Fibroblast of the aortic adventitia (primary cell): Measurements from ENCODE around the gene DNAJB5. TPM values are rescaled to one million over a fixed set of nuclear protein-coding genes. Genes with fewer than 3 reads are reported as not detected.
"Not testable (repeated sequence)": the region's sequence is repeated elsewhere in the genome, so short reads cannot be mapped to it uniquely, and the experiment has no call there.

ENCODE experiments used
- DNase-seq: peaks from one replicate; pipeline ENCODE4 v3.0.0-alpha.2; 2010; ENCODE audit warnings: low read depth
- H3K4me3 ChIP-seq: 2 replicates; pipeline ENCODE4 v1.5.1; 2011; ENCODE audit warnings: low read depth, mild to moderate bottlenecking, control low read depth, low read length, moderate library complexity
- CTCF ChIP-seq: IDR thresholded peaks from 2 replicates; pipeline ENCODE4 v1.5.1; 2011; ENCODE audit warnings: mild to moderate bottlenecking, low read length, control low read depth, inconsistent platforms; ENCODE audit not compliant: insufficient read depth
- total RNA-seq: library from RNA; depleted of rRNA; stranded (reverse); fragments of >200 nt; gene quantifications from 2 replicates; pipeline ENCODE4 v1.2.3, GENCODE V29; 2012; ENCODE audit warnings: low replicate concordance

The DNAJB5 gene
- total RNA-seq, 1 donor = 9.6 TPM

DNA sequence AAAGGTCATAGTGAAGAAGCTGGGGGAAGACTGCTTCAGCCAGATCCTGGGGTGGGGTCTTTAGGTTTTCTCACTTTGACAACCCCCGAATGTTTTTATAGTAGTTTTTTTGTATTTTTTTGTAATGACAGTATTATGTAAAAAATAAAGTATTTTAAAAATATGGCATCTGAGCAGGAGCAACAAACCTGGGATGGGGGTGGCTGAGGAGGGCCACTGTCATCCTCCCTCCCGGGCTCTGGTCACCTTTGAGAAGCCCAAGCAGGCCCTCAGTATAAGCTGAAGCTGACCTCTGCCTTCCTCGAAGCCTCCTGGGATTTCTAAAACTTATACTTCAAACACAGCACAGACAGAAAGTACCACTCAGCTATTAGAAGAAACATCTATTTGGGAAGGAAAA lies 8.7 kb downstream of the DNAJB5 start:
- no peak for DNase-seq
- TF ChIP-seq CTCF = no peak

DNA sequence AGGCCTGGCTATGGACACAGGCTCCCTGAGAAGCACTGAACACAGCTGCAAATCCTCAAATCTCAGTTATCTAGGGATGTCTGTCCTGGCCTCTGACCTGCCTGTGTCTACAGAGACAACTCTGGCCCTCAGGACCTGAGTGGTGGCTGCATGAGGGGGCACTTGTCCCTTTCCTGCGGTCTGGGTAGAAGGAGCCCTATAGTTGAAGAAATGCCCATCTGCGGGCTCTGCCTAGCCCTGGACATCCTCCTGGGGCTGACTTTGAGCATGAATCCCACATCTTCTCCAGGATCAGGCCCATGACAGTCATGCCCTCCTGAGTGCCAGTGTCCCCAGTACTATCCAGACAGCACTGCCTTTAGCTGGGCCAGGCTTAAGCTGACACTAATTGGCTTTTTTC lies 10.0 kb downstream of the DNAJB5 start:
- TF ChIP-seq CTCF = no peak
- DNase-seq = no peak
- no peak overlapping the region for H3K4me3 ChIP-seq

More for the DNA sequence above, 8.7 kb downstream of the DNAJB5 start:
- H3K4me3 ChIP-seq = no peak overlapping the region

DNA sequence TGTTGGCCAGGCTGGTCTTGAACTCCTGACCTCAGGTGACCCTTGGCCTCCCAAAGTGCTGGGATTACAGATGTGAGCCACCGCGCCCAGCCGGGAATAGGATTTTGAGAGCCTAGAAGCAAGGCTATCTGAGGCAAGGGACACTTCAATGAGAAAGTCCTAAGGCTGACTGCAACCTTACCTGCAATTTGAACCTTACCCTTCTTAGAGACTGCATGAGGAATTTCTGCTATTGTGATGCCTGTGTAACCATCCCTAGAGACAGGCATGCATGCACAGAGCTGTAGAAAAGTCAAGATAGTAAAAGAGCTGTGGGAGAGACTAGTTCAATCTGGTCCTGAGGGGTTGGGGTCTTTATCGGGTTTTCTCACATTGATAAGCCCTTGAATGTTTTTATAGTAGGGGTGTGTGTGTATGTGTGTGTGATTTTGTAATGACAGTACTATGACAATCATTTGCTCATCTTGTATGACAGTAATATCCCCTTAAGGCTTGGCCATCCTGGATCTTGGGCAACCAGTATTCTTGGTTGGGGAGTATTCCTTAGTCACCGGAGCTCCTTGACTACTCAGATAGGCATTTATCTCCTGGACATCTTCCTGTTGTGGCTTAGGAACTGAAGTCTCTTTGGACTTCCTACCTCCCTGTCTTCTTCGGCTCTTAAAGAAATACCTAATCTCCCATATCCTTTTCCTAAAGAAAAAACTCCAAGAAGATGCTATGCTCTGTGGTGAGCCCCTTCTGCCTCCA lies 11.2 kb downstream of the DNAJB5 start:
- no peak for DNase-seq
- TF ChIP-seq CTCF = no peak
- no peak overlapping the region for H3K4me3 ChIP-seq

GRCh38 chr9:35001285-35001677 lies 11.7 kb downstream of the DNAJB5 start:
- no peak for DNase-seq
- no peak for TF ChIP-seq CTCF
- no peak overlapping the region for H3K4me3 ChIP-seq

- peak; percentile 52 for DNase-seq
- no peak overlapping the region for H3K4me3 ChIP-seq
- TF ChIP-seq CTCF = no peak
Observed at GRCh38 chr9:35001803-35002502, 12.4 kb downstream of the DNAJB5 start.

GRCh38 chr9:35002623-35003022 lies 13.1 kb downstream of the DNAJB5 start:
- H3K4me3 ChIP-seq = no peak overlapping the region

GRCh38 chr9:35004299-35004698 lies 14.8 kb downstream of the DNAJB5 start:
- DNase-seq, H3K4me3 ChIP-seq: not testable (repeated sequence)

More at GRCh38 chr9:35002623-35003022, 13.1 kb downstream of the DNAJB5 start:
- no peak for DNase-seq
- TF ChIP-seq CTCF = no peak
